Upper lobe of right lung (tissue), 1 donor: Measurements from ENCODE around the gene IDI1. TPM values are rescaled to one million over a fixed set of nuclear protein-coding genes. Genes with fewer than 3 reads are reported as not detected.
A peak's percentile ranks its signal among the peaks of the same experiment; 100 is the strongest.

Experiments
- ATAC-seq: fragments of 200-7000 bp; cut with Tn5 transposase; one replicate; pipeline ENCODE4 v1.9.1; 2020; ENCODE audit warnings: mild to moderate bottlenecking, moderate library complexity
- DNase-seq: peaks from one replicate; pipeline ENCODE4 v3.0.0-alpha.2; 2020
- H3K27ac ChIP-seq: fragments of 200-600 bp; one replicate; pipeline ENCODE4 v1.8.0; 2022
- H3K27me3 ChIP-seq: fragments of 200-600 bp; one replicate; pipeline ENCODE4 v1.8.0; 2022; ENCODE audit warnings: mild to moderate bottlenecking
- H3K36me3 ChIP-seq: fragments of 200-600 bp; one replicate; pipeline ENCODE4 v1.8.0; 2022
- H3K4me1 ChIP-seq: fragments of 200-600 bp; one replicate; pipeline ENCODE4 v1.8.0; 2022
- H3K4me3 ChIP-seq: fragments of 200-600 bp; one replicate; pipeline ENCODE4 v1.8.0; 2022; ENCODE audit warnings: mild to moderate bottlenecking
- H3K9me3 ChIP-seq: fragments of 200-600 bp; one replicate; pipeline ENCODE4 v1.8.0; 2022
- intact Hi-C: fragments of 100-400 bp; cut with DNase I; formaldehyde crosslinking; loops from one replicate; pipeline ENCODE4 v1.11.0; 2022
- long read RNA-seq: library from polyadenylated mRNA; unstranded; transcript quantifications from one replicate; pipeline ENCODE4 v2.0.0, GENCODE V29; 2021
- total RNA-seq: library from RNA; stranded (reverse); fragmentation: NEBNext Ultra II Directional; extraction: Animal tissue kit (Norgen Biotek cat#: 25700); gene quantifications from one replicate; pipeline ENCODE4 v1.2.1, GENCODE V29; 2021
- TF ChIP-seq, protein P1 (sequence below): fragments of 200-600 bp; IDR thresholded peaks from one replicate; pipeline ENCODE4 v1.8.0; 2022; ENCODE audit warnings: antibody characterized with exemption
- donor health status: DM: no; HTN: yes; CAD: no; lungs with severe emphysema.

Gene IDI1
- 68.5 TPM for total RNA-seq
- long read RNA-seq, transcript IDI1-201 (5 exons, 2,301 nt): major isoform, 100 of 180 reads
- long read RNA-seq, transcript IDI1-205 (4 exons, 1,066 nt): minor isoform, 39 of 180 reads
- long read RNA-seq, partial matches to known transcripts: 23 of 180 reads
- long read RNA-seq, other reads (novel, unspliced or antisense): 17 of 180 reads

GRCh38 chr10:1048732-1049424 is at the start of gene IDI1:
Gene IDI1 (minus strand): TSS chr10:1049119. CDS start chr10:1049003, 116 bp downstream.
- H3K4me1 ChIP-seq: peaks cover 33% of the 10 kb centered on the region
- no peaks in the 10 kb centered on the region for H3K27me3 ChIP-seq
- DNase-seq (peak; percentile 99), ATAC-seq (peak; percentile 95)
- intact Hi-C loops: no loop called here
- peak within 1 kb of the TSS; percentile 99 for H3K27ac ChIP-seq
- H3K9me3 ChIP-seq: no peaks in the 10 kb centered on the region
- TF ChIP-seq, protein P1, sequence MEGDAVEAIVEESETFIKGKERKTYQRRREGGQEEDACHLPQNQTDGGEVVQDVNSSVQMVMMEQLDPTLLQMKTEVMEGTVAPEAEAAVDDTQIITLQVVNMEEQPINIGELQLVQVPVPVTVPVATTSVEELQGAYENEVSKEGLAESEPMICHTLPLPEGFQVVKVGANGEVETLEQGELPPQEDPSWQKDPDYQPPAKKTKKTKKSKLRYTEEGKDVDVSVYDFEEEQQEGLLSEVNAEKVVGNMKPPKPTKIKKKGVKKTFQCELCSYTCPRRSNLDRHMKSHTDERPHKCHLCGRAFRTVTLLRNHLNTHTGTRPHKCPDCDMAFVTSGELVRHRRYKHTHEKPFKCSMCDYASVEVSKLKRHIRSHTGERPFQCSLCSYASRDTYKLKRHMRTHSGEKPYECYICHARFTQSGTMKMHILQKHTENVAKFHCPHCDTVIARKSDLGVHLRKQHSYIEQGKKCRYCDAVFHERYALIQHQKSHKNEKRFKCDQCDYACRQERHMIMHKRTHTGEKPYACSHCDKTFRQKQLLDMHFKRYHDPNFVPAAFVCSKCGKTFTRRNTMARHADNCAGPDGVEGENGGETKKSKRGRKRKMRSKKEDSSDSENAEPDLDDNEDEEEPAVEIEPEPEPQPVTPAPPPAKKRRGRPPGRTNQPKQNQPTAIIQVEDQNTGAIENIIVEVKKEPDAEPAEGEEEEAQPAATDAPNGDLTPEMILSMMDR: no peak
- H3K36me3 ChIP-seq: peaks cover 21% of the 10 kb centered on the region
- peak within 1 kb of the TSS; percentile 94 for H3K4me3 ChIP-seq

- DNase-seq (no peak), ATAC-seq (no peak)
- H3K27me3 ChIP-seq: no peaks in the 10 kb centered on the region
- no peak overlapping the region for H3K4me3 ChIP-seq
- TF ChIP-seq, protein P1: no peak
- no peak overlapping the region for H3K27ac ChIP-seq
- intact Hi-C loops: no loop called here
- peaks cover 85% of the 10 kb centered on the region for H3K36me3 ChIP-seq
- H3K9me3 ChIP-seq: no peaks in the 10 kb centered on the region
- no peaks in the 10 kb centered on the region for H3K4me1 ChIP-seq
Measured at GRCh38 chr10:1097436-1097835, 48.5 kb upstream of the IDI1 start.

DNA sequence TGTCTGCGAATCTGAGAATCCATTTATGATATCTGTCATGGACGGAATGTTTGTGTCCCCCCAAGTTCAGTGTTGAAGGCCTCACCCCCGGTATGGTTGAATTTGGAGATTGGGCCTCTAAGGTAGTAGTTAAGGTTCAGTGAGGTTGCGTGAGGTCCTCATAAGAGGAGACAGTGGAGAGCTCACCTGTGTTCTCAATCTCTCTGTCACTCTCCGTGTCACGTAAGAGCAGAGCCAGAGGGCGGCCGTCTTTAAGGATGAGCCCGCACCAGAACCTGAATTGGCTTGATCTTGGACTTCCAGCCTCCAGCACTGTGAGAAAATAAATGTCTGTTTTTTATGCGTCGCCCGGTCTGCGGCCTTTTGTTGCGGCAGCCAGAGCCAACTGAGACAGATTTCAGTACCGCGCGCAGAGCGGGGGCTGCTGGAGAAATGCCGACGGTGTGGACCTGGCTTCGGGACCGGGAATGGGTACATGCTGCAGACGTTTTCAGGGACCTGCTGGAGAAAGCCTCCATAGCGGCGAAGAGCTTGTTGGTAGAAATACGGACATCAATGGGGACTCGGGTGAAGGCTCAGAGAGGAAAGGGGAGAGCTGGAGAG is 47.5 kb upstream of the IDI1 start:
- no peaks in the 10 kb centered on the region for H3K27me3 ChIP-seq
- no peaks in the 10 kb centered on the region for H3K4me1 ChIP-seq
- no peak overlapping the region for H3K4me3 ChIP-seq
- DNase-seq: no peak
- TF ChIP-seq, protein P1: no peak
- H3K9me3 ChIP-seq: no peaks in the 10 kb centered on the region
- ATAC-seq: no peak
- H3K36me3 ChIP-seq: peaks cover 82% of the 10 kb centered on the region
- intact Hi-C loops: no loop called here
- H3K27ac ChIP-seq: no peak overlapping the region

GRCh38 chr10:1095498-1095897 is 46.6 kb upstream of the IDI1 start:
- intact Hi-C loops: no loop called here
- no peaks in the 10 kb centered on the region for H3K9me3 ChIP-seq
- ATAC-seq: no peak
- no peaks in the 10 kb centered on the region for H3K4me1 ChIP-seq
- DNase-seq: no peak
- peaks cover 82% of the 10 kb centered on the region for H3K36me3 ChIP-seq
- H3K27me3 ChIP-seq: no peaks in the 10 kb centered on the region
- TF ChIP-seq, protein P1: no peak
- no peak overlapping the region for H3K4me3 ChIP-seq
- H3K27ac ChIP-seq: no peak overlapping the region

GRCh38 chr10:1094112-1095057 is 45.5 kb upstream of the IDI1 start:
- TF ChIP-seq, protein P1: no peak
- H3K4me1 ChIP-seq: no peaks in the 10 kb centered on the region
- H3K36me3 ChIP-seq: peaks cover 83% of the 10 kb centered on the region
- intact Hi-C loops: no loop called here
- no peaks in the 10 kb centered on the region for H3K27me3 ChIP-seq
- DNase-seq (no peak), ATAC-seq (no peak)
- H3K9me3 ChIP-seq: no peaks in the 10 kb centered on the region
- H3K4me3 ChIP-seq: no peak overlapping the region
- H3K27ac ChIP-seq: no peak overlapping the region
